HepG2 (cell line): ENCODE results near the gene MBTD1. TPM values are rescaled to one million over a fixed set of nuclear protein-coding genes. Genes with fewer than 3 reads are reported as not detected.

Experiments
- BORCS8-MEF2B ChIP-seq: sonication (generic); formaldehyde crosslinking; IDR thresholded peaks from 2 replicates; pipeline ENCODE4 v1.8.0; 2022; ENCODE audit warnings: mild to moderate bottlenecking, missing genetic modification reagents
- HHEX ChIP-seq: IDR thresholded peaks from 2 replicates; pipeline ENCODE4 v1.6.1; 2016; ENCODE audit warnings: control low read depth
- KDM5B ChIP-seq: sonication (generic); formaldehyde crosslinking; IDR thresholded peaks from 2 replicates; pipeline ENCODE4 v1.4.0; 2020; ENCODE audit warnings: missing genetic modification reagents, mild to moderate bottlenecking, borderline replicate concordance
- NR2F1 ChIP-seq, 2 experiments: fragments of 450-650 bp in 1 of 2; formaldehyde crosslinking in 1 of 2; IDR thresholded peaks; 2 replicates each; pipeline versions ENCODE4 v1.5.0 to v1.6.1; 2016 to 2020; ENCODE audit warnings: mild to moderate bottlenecking in 1 of 2, missing compliant biosample characterization in 1 of 2, missing genetic modification reagents in 1 of 2, moderate library complexity in 1 of 2
- SIX4 ChIP-seq: sonication (generic); formaldehyde crosslinking; IDR thresholded peaks from 2 replicates; pipeline ENCODE4 v1.4.0; 2020; ENCODE audit warnings: missing genetic modification reagents
- SP2 ChIP-seq: sonication (generic); formaldehyde crosslinking; IDR thresholded peaks from 2 replicates; pipeline ENCODE4 v1.5.1; 2020; ENCODE audit warnings: mild to moderate bottlenecking, missing genetic modification reagents
- ZBTB1 ChIP-seq: sonication (generic); formaldehyde crosslinking; IDR thresholded peaks from 2 replicates; pipeline ENCODE4 v1.4.0; 2020; ENCODE audit warnings: missing genetic modification reagents, borderline replicate concordance
- ZBTB7B ChIP-seq: sonication (generic); formaldehyde crosslinking; IDR thresholded peaks from 2 replicates; pipeline ENCODE4 v1.4.0; 2020; ENCODE audit warnings: missing genetic modification reagents
- ZNF33A ChIP-seq: sonication (generic); formaldehyde crosslinking; IDR thresholded peaks from 2 replicates; pipeline ENCODE4 v1.5.1; 2020; ENCODE audit warnings: missing genetic modification reagents, mild to moderate bottlenecking, moderate library complexity, borderline replicate concordance
- polyA plus RNA-seq, 8 experiments: library from polyadenylated mRNA; depleted of rRNA in 3 of 8; stranded (reverse) in 7 of 8; unstranded in 1 of 8; fragments of >200 nt; fragmentation: Illumina TruSeq in 4 of 8; extraction: Trizol in 4 of 8; gene quantifications; 2 replicates each; pipeline versions ENCODE4 v1.2.1 to v1.2.3, GENCODE V29; 2011 to 2016; ENCODE audit warnings: low read depth in 4 of 8, missing spikeins in 1 of 8, mixed read lengths in 1 of 8; ENCODE audit not compliant: insufficient read depth in 1 of 8
- total RNA-seq, 5 experiments: library from RNA; depleted of rRNA; stranded (reverse); fragments of >200 nt; fragmentation: Illumina TruSeq; extraction: Trizol; gene quantifications; 2 replicates each; pipeline ENCODE4 v1.2.3, GENCODE V29; 2016; ENCODE audit warnings: low read depth in 1 of 5
- TF ChIP-seq, protein P1 (sequence below): sonication (generic); formaldehyde crosslinking; IDR thresholded peaks from 2 replicates; pipeline ENCODE4 v1.5.1; 2020; ENCODE audit warnings: missing genetic modification reagents, mild to moderate bottlenecking, borderline replicate concordance
- TF ChIP-seq, protein P2 (sequence below): sonication (generic); formaldehyde crosslinking; IDR thresholded peaks from 2 replicates; pipeline ENCODE4 v1.4.0; 2020; ENCODE audit warnings: missing genetic modification reagents, borderline replicate concordance
- TF ChIP-seq, protein P3 (sequence below): IDR thresholded peaks from 2 replicates; pipeline ENCODE4 v1.6.1; 2018; ENCODE audit warnings: missing genetic modification reagents
- TF ChIP-seq, protein P4 (sequence below): sonication (generic); formaldehyde crosslinking; IDR thresholded peaks from 2 replicates; pipeline ENCODE4 v1.8.0; 2022; ENCODE audit warnings: mild to moderate bottlenecking, missing genetic modification reagents, borderline replicate concordance
- TF ChIP-seq, protein P5 (sequence below): sonication (generic); formaldehyde crosslinking; IDR thresholded peaks from 2 replicates; pipeline ENCODE4 v1.4.0; 2020; ENCODE audit warnings: missing genetic modification reagents, borderline replicate concordance
- TF ChIP-seq, protein P6 (sequence below): sonication (generic); formaldehyde crosslinking; conservative IDR thresholded peaks from 2 replicates; pipeline ENCODE4 v1.8.0; 2022; ENCODE audit warnings: mild to moderate bottlenecking, moderate library complexity, missing genetic modification reagents
- TF ChIP-seq, protein P7 (sequence below): sonication (generic); formaldehyde crosslinking; IDR thresholded peaks from 2 replicates; pipeline ENCODE4 v1.5.0; 2020; ENCODE audit warnings: mild to moderate bottlenecking, missing genetic modification reagents

MBTD1 gene
- total and polyA plus RNA-seq, 2 of the 13 experiments (the other 11 are each of a cell fraction or from before 2014, with no cell fraction given), result 20.9 TPM

DNA sequence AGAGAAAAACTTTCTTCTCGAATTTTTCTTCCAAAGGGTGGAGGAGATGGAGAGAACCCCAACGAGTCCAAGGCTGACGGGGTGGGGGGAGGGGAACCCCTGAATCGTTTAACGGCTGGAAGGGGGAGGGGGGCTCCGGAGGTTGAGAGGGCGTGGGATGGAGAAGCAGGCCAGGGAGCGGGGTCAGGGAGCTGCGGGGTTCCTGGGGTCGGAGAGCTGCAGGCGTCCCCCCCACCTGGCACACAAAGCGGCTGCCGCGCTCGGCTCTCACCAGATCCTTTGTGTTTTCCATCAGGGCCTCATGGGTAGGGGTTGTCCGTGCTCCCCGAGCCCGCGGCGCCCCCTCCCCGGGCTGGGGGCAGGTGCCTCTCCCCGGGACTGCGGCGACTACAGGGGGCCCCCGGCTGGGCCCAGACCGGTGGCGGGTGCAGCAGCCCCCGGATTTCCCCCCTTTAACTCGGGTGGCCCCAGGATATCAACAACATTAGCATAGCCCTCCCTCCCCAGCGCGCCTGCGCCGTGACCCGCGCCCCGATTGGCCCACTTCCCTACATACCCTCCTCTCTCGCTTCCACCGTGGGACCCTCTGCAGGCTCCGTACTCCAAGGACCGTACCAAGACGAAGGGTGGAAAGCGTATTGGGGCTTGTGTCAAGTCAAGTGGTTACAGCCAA lies at the start of gene MBTD1 (continued):
- TF ChIP-seq ZBTB1 (peak; percentile 50; the same call in 1 of the 2 replicates), BORCS8-MEF2B (CRISPR knock-in tag) (no peak), NR2F1 (CRISPR knock-in tag; IDR thresholded peaks at IDR 0.05) (no peak), ZNF33A (no peak), HHEX (CRISPR knock-in tag) (0 out of 2 replicates have a peak, but pooled peaks have one; percentile 39), SIX4 (CRISPR knock-in tag) (no peak), KDM5B (no peak), ZBTB7B (peak; percentile 30; the same call in 1 of the 2 replicates), SP2 (CRISPR knock-in tag) (peak; percentile 51)
- TF ChIP-seq, protein P1, sequence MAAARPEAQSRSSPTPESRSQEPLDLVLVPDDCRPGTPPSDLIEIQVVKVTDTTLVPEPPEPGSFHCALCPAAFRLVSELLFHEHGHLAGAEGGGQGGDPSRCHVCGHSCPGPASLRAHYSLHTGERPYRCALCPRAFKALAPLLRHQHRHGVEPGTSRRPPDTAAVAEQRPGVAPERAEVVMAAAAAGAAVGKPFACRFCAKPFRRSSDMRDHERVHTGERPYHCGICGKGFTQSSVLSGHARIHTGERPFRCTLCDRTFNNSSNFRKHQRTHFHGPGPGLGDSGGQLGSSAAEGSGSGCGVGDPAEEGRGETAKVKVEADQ (CRISPR knock-in tag), result peak; percentile 8; the same call in 1 of the 2 replicates
- TF ChIP-seq, protein P2, sequence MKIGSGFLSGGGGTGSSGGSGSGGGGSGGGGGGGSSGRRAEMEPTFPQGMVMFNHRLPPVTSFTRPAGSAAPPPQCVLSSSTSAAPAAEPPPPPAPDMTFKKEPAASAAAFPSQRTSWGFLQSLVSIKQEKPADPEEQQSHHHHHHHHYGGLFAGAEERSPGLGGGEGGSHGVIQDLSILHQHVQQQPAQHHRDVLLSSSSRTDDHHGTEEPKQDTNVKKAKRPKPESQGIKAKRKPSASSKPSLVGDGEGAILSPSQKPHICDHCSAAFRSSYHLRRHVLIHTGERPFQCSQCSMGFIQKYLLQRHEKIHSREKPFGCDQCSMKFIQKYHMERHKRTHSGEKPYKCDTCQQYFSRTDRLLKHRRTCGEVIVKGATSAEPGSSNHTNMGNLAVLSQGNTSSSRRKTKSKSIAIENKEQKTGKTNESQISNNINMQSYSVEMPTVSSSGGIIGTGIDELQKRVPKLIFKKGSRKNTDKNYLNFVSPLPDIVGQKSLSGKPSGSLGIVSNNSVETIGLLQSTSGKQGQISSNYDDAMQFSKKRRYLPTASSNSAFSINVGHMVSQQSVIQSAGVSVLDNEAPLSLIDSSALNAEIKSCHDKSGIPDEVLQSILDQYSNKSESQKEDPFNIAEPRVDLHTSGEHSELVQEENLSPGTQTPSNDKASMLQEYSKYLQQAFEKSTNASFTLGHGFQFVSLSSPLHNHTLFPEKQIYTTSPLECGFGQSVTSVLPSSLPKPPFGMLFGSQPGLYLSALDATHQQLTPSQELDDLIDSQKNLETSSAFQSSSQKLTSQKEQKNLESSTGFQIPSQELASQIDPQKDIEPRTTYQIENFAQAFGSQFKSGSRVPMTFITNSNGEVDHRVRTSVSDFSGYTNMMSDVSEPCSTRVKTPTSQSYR (CRISPR knock-in tag), result peak; percentile 73; the same call in 1 of the 2 replicates
- TF ChIP-seq, protein P3, sequence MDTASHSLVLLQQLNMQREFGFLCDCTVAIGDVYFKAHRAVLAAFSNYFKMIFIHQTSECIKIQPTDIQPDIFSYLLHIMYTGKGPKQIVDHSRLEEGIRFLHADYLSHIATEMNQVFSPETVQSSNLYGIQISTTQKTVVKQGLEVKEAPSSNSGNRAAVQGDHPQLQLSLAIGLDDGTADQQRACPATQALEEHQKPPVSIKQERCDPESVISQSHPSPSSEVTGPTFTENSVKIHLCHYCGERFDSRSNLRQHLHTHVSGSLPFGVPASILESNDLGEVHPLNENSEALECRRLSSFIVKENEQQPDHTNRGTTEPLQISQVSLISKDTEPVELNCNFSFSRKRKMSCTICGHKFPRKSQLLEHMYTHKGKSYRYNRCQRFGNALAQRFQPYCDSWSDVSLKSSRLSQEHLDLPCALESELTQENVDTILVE, result no peak
- TF ChIP-seq, protein P4, sequence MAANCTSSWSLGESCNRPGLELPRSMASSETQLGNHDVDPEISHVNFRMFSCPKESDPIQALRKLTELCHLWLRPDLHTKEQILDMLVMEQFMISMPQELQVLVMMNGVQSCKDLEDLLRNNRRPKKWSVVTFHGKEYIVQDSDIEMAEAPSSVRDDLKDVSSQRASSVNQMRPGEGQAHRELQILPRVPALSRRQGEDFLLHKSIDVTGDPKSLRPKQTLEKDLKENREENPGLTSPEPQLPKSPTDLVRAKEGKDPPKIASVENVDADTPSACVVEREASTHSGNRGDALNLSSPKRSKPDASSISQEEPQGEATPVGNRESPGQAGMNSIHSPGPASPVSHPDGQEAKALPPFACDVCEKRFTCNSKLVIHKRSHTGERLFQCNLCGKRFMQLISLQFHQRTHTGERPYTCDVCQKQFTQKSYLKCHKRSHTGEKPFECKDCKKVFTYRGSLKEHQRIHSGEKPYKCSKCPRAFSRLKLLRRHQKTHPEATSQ (CRISPR knock-in tag), result no peak
- TF ChIP-seq, protein P5, sequence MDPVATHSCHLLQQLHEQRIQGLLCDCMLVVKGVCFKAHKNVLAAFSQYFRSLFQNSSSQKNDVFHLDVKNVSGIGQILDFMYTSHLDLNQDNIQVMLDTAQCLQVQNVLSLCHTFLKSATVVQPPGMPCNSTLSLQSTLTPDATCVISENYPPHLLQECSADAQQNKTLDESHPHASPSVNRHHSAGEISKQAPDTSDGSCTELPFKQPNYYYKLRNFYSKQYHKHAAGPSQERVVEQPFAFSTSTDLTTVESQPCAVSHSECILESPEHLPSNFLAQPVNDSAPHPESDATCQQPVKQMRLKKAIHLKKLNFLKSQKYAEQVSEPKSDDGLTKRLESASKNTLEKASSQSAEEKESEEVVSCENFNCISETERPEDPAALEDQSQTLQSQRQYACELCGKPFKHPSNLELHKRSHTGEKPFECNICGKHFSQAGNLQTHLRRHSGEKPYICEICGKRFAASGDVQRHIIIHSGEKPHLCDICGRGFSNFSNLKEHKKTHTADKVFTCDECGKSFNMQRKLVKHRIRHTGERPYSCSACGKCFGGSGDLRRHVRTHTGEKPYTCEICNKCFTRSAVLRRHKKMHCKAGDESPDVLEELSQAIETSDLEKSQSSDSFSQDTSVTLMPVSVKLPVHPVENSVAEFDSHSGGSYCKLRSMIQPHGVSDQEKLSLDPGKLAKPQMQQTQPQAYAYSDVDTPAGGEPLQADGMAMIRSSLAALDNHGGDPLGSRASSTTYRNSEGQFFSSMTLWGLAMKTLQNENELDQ (CRISPR knock-in tag), result no peak
- TF ChIP-seq, protein P6, sequence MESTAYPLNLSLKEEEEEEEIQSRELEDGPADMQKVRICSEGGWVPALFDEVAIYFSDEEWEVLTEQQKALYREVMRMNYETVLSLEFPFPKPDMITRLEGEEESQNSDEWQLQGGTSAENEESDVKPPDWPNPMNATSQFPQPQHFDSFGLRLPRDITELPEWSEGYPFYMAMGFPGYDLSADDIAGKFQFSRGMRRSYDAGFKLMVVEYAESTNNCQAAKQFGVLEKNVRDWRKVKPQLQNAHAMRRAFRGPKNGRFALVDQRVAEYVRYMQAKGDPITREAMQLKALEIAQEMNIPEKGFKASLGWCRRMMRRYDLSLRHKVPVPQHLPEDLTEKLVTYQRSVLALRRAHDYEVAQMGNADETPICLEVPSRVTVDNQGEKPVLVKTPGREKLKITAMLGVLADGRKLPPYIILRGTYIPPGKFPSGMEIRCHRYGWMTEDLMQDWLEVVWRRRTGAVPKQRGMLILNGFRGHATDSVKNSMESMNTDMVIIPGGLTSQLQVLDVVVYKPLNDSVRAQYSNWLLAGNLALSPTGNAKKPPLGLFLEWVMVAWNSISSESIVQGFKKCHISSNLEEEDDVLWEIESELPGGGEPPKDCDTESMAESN (CRISPR knock-in tag), result no peak
- TF ChIP-seq, protein P7, sequence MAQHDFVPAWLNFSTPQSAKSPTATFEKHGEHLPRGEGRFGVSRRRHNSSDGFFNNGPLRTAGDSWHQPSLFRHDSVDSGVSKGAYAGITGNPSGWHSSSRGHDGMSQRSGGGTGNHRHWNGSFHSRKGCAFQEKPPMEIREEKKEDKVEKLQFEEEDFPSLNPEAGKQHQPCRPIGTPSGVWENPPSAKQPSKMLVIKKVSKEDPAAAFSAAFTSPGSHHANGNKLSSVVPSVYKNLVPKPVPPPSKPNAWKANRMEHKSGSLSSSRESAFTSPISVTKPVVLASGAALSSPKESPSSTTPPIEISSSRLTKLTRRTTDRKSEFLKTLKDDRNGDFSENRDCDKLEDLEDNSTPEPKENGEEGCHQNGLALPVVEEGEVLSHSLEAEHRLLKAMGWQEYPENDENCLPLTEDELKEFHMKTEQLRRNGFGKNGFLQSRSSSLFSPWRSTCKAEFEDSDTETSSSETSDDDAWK (CRISPR knock-in tag), result no peak
